Lower leg skin (tissue), 4 donors: ENCODE data around the gene CEP104. TPM values are rescaled to one million over a fixed set of nuclear protein-coding genes. Genes with fewer than 3 reads are reported as not detected.

Experiments
- DNase-seq, 2 donors: peaks; one replicate each; pipeline ENCODE4 v3.0.0-alpha.2; 2019; ENCODE audit warnings: low spot score in 2 of 2
- H3K4me3 ChIP-seq: fragments of 200-600 bp; sonication (generic); 2 replicates; pipeline ENCODE4 v1.5.1; 2017; ENCODE audit warnings: mild to moderate bottlenecking, low read depth; ENCODE audit not compliant: poor library complexity, severe bottlenecking
- CTCF ChIP-seq, 3 donors: fragments of 450-650 bp; IDR thresholded peaks; one replicate each; pipeline ENCODE4 v1.5.1; 2016; ENCODE audit warnings: antibody characterized with exemption in 3 of 3, mild to moderate bottlenecking in 3 of 3, moderate library complexity in 2 of 3
- POLR2A ChIP-seq, 2 donors: fragments of 450-650 bp; IDR thresholded peaks; one replicate each; pipeline ENCODE4 v1.6.1; 2016 to 2017; ENCODE audit warnings: antibody characterized with exemption in 2 of 2, mild to moderate bottlenecking in 1 of 2, moderate library complexity in 1 of 2
- WGBS, 2 donors: methylation state at CpG; one replicate each; pipeline ENCODE4 v1.1.5; 2018; 5-methylcytosine and 5-hydroxymethylcytosine counted together
- intact Hi-C: fragments of 100-400 bp; cut with DNase I; formaldehyde crosslinking; loops from one replicate; pipeline ENCODE4 v1.15.0; 2023; ENCODE audit warnings: low total_unique reads
- total RNA-seq, 4 donors: library from RNA; depleted of rRNA; stranded (reverse); fragments of >200 nt; gene quantifications; one replicate each; pipeline ENCODE4 v1.1.0, GENCODE V29; 2016

Gene CEP104
- total RNA-seq, 4 donors from 2014 or later: 24.6 to 38.9 (median 33.1) TPM

GRCh38 chr1:3795453-3796214 lies 61.4 kb downstream of the CEP104 start:
- peak overlapping the region; percentile 75 for H3K4me3 ChIP-seq
- no peak for TF ChIP-seq CTCF (IDR thresholded peaks at IDR 0.05)
- no peak for TF ChIP-seq POLR2A (IDR thresholded peaks at IDR 0.05)
- 5 to 10% methylated on average over 26 to 45 of the region's 53 CpGs for WGBS, 2 donors
- intact Hi-C loops: loop anchor here (5.0 kb wide), 1 partner anchor 173 kb away; no protein-coding TSS in a partner anchor
- peak in 1 of 2 donors; percentile 82 for DNase-seq

GRCh38 chr1:3790952-3791351 lies 66.1 kb downstream of the CEP104 start:
- WGBS, 2 donors: 85 to 91% methylated on average over 11 to 18 of the region's 18 CpGs
- DNase-seq: no peak
- intact Hi-C loops: no loop called here
- TF ChIP-seq CTCF (IDR thresholded peaks at IDR 0.05) (no peak), POLR2A (IDR thresholded peaks at IDR 0.05) (no peak)
- H3K4me3 ChIP-seq: no peak overlapping the region

GRCh38 chr1:3790500-3790923 lies 66.5 kb downstream of the CEP104 start:
- WGBS, 2 donors: 63 to 78% methylated on average over 11 to 12 of the region's 12 CpGs
- DNase-seq: no peak
- TF ChIP-seq CTCF (IDR thresholded peaks at IDR 0.05) (no peak), POLR2A (IDR thresholded peaks at IDR 0.05) (no peak)
- H3K4me3 ChIP-seq: no peak overlapping the region
- intact Hi-C loops: no loop called here

- 80 to 84% methylated on average over 33 to 34 of the region's 34 CpGs for WGBS, 2 donors
These were observed 67.3 kb downstream of the CEP104 start for GRCh38 chr1:3789421-3790300.

GRCh38 chr1:3788756-3789420 lies 68.1 kb downstream of the CEP104 start:
- TF ChIP-seq CTCF (IDR thresholded peaks at IDR 0.05): no peak
- TF ChIP-seq POLR2A (IDR thresholded peaks at IDR 0.05): no peak
- H3K4me3 ChIP-seq: no peak overlapping the region
- WGBS, 2 donors: 63 to 77% methylated on average over 14 to 16 of the region's 16 CpGs
- no peak for DNase-seq
- intact Hi-C loops: no loop called here

More at GRCh38 chr1:3789421-3790300, 67.3 kb downstream of the CEP104 start:
- no peak overlapping the region for H3K4me3 ChIP-seq
- intact Hi-C loops: no loop called here
- no peak for TF ChIP-seq POLR2A (IDR thresholded peaks at IDR 0.05)
- DNase-seq: no peak
